ENCODE measurements around the gene ZNF529.

- no peak for TF ChIP-seq POLR2A (IDR thresholded peaks at IDR 0.05)
- no peak for TF ChIP-seq CTCF (IDR thresholded peaks at IDR 0.05)
These were observed 44.1 kb downstream of the ZNF529 start for GRCh38 chr19:36528921-36529518.
